Spinal cord (tissue), 10 donors: ENCODE data around the gene CPNE6. TPM values are rescaled to one million over a fixed set of nuclear protein-coding genes. Genes with fewer than 3 reads are reported as not detected.

Experiments
- DNase-seq, 6 donors: peaks; one replicate each; pipeline versions ENCODE4 v3.0.0 to v3.0.0-alpha.2; 2013 to 2015; ENCODE audit warnings: low spot score in 6 of 6, low read depth in 4 of 6
- H3K27ac ChIP-seq: one replicate; pipeline ENCODE4 v1.5.1; 2013; ENCODE audit warnings: low read depth, low read length, control low read depth
- H3K27me3 ChIP-seq: one replicate; pipeline ENCODE4 v1.6.1; 2013; ENCODE audit warnings: low read length; ENCODE audit not compliant: control insufficient read depth, insufficient read depth
- H3K36me3 ChIP-seq: one replicate; pipeline ENCODE4 v1.6.1; 2013; ENCODE audit warnings: low read length; ENCODE audit not compliant: control insufficient read depth, insufficient read depth
- H3K4me1 ChIP-seq: one replicate; pipeline ENCODE4 v1.6.1; 2013; ENCODE audit warnings: low read length; ENCODE audit not compliant: control insufficient read depth, insufficient read depth
- H3K4me3 ChIP-seq: one replicate; pipeline ENCODE4 v1.5.1; 2013; ENCODE audit warnings: low read depth, low read length, control low read depth
- H3K9me3 ChIP-seq: one replicate; pipeline ENCODE4 v1.6.1; 2013; ENCODE audit warnings: low read length; ENCODE audit not compliant: control insufficient read depth, insufficient read depth
- WGBS: methylation state at CpG from one replicate; pipeline ENCODE4 v1.1.5; 2013; ENCODE audit warnings: missing lambda C conversion rate; ENCODE audit not compliant: insufficient coverage; 5-methylcytosine and 5-hydroxymethylcytosine counted together
- polyA plus RNA-seq, 2 donors: library from polyadenylated mRNA; unstranded; fragments of 120-200 nt; gene quantifications; one replicate each; pipeline ENCODE4 v1.2.1, GENCODE V29; 2013; ENCODE audit not compliant: insufficient read length in 2 of 2
- total RNA-seq, 2 donors: library from RNA; depleted of rRNA in 1 of 2; stranded (reverse); fragments of 120-200 nt in 1 of 2; fragments of >200 nt in 1 of 2; gene quantifications; one replicate each; pipeline versions ENCODE4 v1.2.3 to v1.2.4, GENCODE V29; 2013 to 2014
- donor health status: healthy.

Gene CPNE6
- total and polyA plus RNA-seq, 4 donors, result 1.7 to 55.7 (median 14.6) TPM

GRCh38 chr14:24053548-24054323 is 17.6 kb upstream of the CPNE6 start:
- no peak for DNase-seq
- Histone ChIP-seq H3K4me3 (no peak overlapping the region), H3K9me3 (no peaks in the 10 kb centered on the region), H3K27me3 (no peaks in the 10 kb centered on the region), H3K4me1 (peaks cover 33% of the 10 kb centered on the region), H3K27ac (no peak overlapping the region), H3K36me3 (peaks cover 52% of the 10 kb centered on the region)
- WGBS, result 81% methylated on average over 9 of the region's 10 CpGs

- 91% methylated on average over 5 of the region's 6 CpGs for WGBS
- Histone ChIP-seq H3K36me3 (peaks cover 58% of the 10 kb centered on the region), H3K27me3 (no peaks in the 10 kb centered on the region), H3K4me1 (peaks cover 33% of the 10 kb centered on the region), H3K4me3 (no peak overlapping the region), H3K27ac (no peak overlapping the region), H3K9me3 (no peaks in the 10 kb centered on the region)
- DNase-seq, result no peak
Measured at GRCh38 chr14:24054324-24054641, 17.1 kb upstream of the CPNE6 start.

GRCh38 chr14:24054646-24055045 is 16.7 kb upstream of the CPNE6 start:
- H3K36me3 ChIP-seq, result peaks cover 61% of the 10 kb centered on the region

GRCh38 chr14:24055971-24056799 is 15.2 kb upstream of the CPNE6 start:
- WGBS, result 87% methylated on average over 8 of the region's 10 CpGs
- Histone ChIP-seq H3K4me1 (peaks cover 27% of the 10 kb centered on the region), H3K4me3 (no peak overlapping the region), H3K36me3 (peaks cover 77% of the 10 kb centered on the region), H3K27ac (no peak overlapping the region), H3K9me3 (no peaks in the 10 kb centered on the region), H3K27me3 (no peaks in the 10 kb centered on the region)
- DNase-seq, result no peak

More at GRCh38 chr14:24054646-24055045, 16.7 kb upstream of the CPNE6 start:
- Histone ChIP-seq H3K27ac (no peak overlapping the region), H3K27me3 (no peaks in the 10 kb centered on the region), H3K9me3 (no peaks in the 10 kb centered on the region), H3K4me1 (peaks cover 33% of the 10 kb centered on the region), H3K4me3 (no peak overlapping the region)
- DNase-seq, result no peak
- 96% methylated on average over 9 of the region's 9 CpGs for WGBS

- H3K9me3 ChIP-seq, result no peaks in the 10 kb centered on the region
- no peak overlapping the region for H3K4me3 ChIP-seq
- peaks cover 83% of the 10 kb centered on the region for H3K36me3 ChIP-seq
Measured at GRCh38 chr14:24056800-24057184, 14.6 kb upstream of the CPNE6 start.

GRCh38 chr14:24057271-24057670 is 14.1 kb upstream of the CPNE6 start:
- Histone ChIP-seq H3K9me3 (no peaks in the 10 kb centered on the region), H3K4me1 (peaks cover 20% of the 10 kb centered on the region), H3K27ac (no peak overlapping the region), H3K27me3 (no peaks in the 10 kb centered on the region), H3K4me3 (no peak overlapping the region), H3K36me3 (peaks cover 87% of the 10 kb centered on the region)
- no peak for DNase-seq
- 75% methylated on average over 2 of the region's 2 CpGs for WGBS

More at GRCh38 chr14:24056800-24057184, 14.6 kb upstream of the CPNE6 start:
- Histone ChIP-seq H3K27me3 (no peaks in the 10 kb centered on the region), H3K27ac (no peak overlapping the region), H3K4me1 (peaks cover 23% of the 10 kb centered on the region)
- no peak for DNase-seq
- 85% methylated on average over 7 of the region's 8 CpGs for WGBS

GRCh38 chr14:24057867-24058259 is 13.5 kb upstream of the CPNE6 start:
- no peaks in the 10 kb centered on the region for H3K9me3 ChIP-seq
- H3K36me3 ChIP-seq, result peaks cover 93% of the 10 kb centered on the region
- no peak overlapping the region for H3K27ac ChIP-seq
- DNase-seq, result no peak
- no peaks in the 10 kb centered on the region for H3K27me3 ChIP-seq
- H3K4me3 ChIP-seq, result no peak overlapping the region
- 68% methylated on average over 12 of the region's 14 CpGs for WGBS
- peaks cover 14% of the 10 kb centered on the region for H3K4me1 ChIP-seq

GRCh38 chr14:24058260-24058950 is 13.0 kb upstream of the CPNE6 start:
- Histone ChIP-seq H3K4me1 (peaks cover 12% of the 10 kb centered on the region), H3K4me3 (no peak overlapping the region), H3K9me3 (no peaks in the 10 kb centered on the region), H3K27me3 (no peaks in the 10 kb centered on the region), H3K36me3 (peaks cover 98% of the 10 kb centered on the region), H3K27ac (no peak overlapping the region)
- DNase-seq, result peak in 4 of 6 donors; percentile 46 to 91 (median 77)
- 49% methylated on average over 5 of the region's 7 CpGs for WGBS

- Histone ChIP-seq H3K4me3 (no peak overlapping the region), H3K9me3 (no peaks in the 10 kb centered on the region), H3K36me3 (peaks cover 93% of the 10 kb centered on the region), H3K27me3 (no peaks in the 10 kb centered on the region), H3K27ac (no peak overlapping the region), H3K4me1 (peaks cover 10% of the 10 kb centered on the region)
- no peak for DNase-seq
- WGBS, result 92% methylated on average over 9 of the region's 10 CpGs
Measured at GRCh38 chr14:24058951-24059475, 12.3 kb upstream of the CPNE6 start.
